ENCODE results near the gene TMEM44.
A peak's percentile ranks its signal among the peaks of the same experiment; 100 is the strongest.
"Not testable (repeated sequence)": the region's sequence is repeated elsewhere in the genome, so short reads cannot be mapped to it uniquely, and the experiment has no call there.

TMEM44 gene

DNA sequence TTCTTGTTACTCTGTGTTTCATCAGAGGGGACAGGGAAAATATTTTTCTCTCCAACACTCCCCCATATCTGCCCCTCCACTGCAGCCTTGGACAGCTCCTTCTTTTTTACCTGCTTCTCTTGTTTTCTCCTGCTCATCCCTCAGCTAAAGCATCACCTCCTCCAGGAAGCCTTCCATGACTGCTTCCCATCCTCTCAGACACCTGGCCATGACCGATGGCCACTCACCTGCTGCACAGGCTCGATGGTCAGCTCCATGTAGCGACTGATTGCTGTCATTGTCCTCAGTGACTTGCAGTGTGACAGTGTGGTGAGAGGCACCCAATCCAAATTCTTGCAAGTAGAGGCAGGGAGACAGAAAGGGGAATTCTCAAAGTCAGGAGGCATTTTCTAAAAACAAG lies 22.5 kb downstream of the TMEM44 start:
- DNase-seq (ENCODE audit: low read depth, low spot score): no peak

GRCh38 chr3:194609601-194610000 lies 23.6 kb downstream of the TMEM44 start:
- no peak for DNase-seq (ENCODE audit: low read depth, low spot score)

DNA sequence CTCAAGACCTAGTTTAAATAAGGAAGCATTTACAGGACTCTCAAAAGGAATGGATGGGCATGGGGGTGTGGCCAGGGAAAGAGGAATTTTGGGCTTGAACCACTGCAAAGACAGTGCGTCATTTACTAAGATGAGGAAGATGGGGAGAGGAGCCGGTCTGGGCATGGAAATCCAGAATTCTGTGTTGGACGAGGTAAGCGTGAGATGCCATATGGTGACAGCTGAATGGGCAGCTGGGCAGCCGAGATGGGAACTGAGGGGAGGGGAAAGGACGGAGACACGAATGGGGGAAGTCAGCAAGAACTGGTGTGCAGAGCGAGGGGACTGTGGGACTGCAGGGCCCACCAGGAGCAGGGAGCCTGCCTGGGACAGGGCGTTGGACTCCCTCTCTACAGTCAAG lies 24.2 kb downstream of the TMEM44 start:
- no peak for DNase-seq (ENCODE audit: low read depth, low spot score)

- no peak for DNase-seq (ENCODE audit: low read depth, low spot score)
Observed at GRCh38 chr3:194607592-194608389, 25.4 kb downstream of the TMEM44 start.

DNA sequence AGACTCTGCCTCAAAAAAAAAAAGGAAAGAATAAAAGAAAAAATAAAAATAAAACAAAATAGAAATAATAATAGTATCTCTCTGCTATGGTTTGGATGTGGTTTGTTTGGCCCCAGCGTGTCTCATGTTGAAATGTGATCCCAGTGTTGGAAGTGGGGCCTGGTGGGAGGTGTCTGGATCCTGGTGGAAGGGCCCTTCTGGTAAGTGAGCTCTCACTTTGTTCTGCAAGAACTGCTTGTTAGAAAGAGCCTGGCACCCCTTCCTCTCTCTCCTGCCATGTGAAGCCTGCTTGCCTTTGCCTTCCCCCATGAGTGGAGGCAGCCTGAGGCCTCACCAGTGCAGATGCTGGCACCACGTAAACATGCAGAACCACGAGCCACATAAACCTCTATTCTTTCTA lies 26.3 kb downstream of the TMEM44 start:
- DNase-seq (ENCODE audit: low read depth, low spot score): no peak

GRCh38 chr3:194606163-194606562 lies 27.1 kb downstream of the TMEM44 start:
- no peak for DNase-seq (ENCODE audit: low read depth, low spot score)

DNA sequence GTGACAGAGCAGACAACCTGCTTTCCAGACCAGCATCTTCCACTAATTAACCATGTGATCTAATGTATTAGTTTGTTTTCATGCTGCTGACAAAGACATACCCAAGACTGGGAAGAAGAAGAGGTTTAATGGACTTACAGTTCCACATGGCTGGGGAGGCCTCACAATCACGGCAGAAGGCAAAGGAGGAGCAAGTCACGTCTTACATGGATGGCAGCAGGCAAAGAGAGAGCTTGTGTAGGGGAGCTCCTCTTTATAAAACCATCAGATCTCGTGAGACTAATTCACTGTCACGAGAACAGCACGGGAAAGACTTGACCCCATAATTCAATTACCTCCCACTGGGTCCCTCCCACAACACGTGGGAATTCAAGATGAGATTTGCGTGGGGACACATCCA lies 27.9 kb downstream of the TMEM44 start:
- not testable (repeated sequence) for DNase-seq (ENCODE audit: low read depth, low spot score)

DNA sequence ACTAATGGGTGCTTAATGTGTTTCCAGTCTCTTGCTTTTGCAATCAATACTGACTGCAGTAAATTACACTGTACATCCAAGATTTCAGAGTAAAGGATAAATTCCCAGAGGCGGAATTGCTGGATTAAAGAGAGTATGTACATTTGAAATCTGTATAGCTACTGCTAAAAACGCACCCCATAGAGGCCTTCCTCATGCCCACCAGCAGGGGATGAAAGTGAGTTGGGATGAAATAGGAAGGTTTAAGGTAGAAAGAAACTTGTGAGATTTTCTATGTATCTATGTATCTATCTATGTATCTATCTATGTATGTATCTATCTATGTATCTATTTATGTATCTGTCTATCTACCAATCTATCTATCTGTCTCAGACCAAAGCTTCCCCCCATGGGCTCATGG lies 28.4 kb downstream of the TMEM44 start:
- no peak for DNase-seq (ENCODE audit: low read depth, low spot score)

DNA sequence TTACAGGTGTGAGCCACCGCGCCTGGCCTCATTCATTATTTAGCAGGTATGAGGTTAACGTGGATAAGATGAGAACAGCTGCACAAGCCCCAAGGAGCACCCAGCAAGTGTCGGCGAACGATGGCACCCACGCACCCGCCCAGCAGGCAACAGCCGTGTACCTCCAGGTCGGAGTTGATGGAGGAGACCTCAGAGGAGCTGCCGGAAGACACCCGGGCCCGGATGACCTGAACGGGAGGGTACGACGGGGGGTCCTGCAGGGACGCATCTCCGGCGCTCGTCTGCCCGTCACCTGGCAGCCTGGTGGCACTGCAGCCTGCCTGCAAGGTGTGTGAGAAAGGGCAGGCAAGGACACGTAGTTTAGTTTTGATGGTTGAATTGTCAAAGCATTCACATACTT lies 29.1 kb downstream of the TMEM44 start:
- no peak for DNase-seq (ENCODE audit: low read depth, low spot score)

GRCh38 chr3:194602669-194603171 lies 30.5 kb downstream of the TMEM44 start:
- no peak for DNase-seq (ENCODE audit: low read depth, low spot score)

DNA sequence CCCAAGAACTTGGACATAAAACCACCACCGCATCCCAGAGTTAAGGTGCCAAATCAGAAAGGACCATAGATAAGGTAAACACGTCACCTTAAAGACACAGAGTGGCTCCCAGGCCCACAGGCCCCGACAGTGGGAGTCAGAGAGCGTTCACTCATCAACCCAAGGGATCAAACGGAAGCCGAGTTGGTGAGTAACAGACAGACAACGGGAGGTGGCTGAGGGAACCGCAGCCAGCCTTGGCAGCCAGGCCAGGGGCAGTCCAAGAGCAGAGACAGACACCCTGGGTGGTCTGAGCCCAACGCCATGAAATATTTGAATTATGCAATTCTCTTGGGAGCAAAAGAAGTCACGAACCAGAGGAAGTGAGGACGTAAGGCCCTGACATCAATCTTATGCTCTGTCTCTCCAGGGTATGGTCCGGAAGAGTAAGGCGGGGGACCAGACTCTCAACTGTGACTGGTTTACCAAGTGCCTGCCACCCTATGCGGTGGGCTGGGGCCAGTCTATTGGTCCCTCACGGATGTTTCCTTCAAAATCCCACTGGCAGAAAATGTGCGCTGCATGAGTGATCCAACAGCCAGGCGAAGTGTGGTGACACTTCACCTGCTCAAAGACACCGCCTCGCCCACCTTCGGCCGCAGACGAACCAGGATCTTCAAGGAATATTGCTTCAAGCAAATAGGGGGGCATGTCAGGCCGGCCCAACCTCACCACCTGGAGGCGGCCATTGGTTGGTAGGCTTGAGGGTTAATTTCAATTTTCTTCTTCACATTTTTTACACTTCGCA lies 34.3 kb downstream of the TMEM44 start:
- DNase-seq (ENCODE audit: low read depth, low spot score): peak; percentile 47

DNA sequence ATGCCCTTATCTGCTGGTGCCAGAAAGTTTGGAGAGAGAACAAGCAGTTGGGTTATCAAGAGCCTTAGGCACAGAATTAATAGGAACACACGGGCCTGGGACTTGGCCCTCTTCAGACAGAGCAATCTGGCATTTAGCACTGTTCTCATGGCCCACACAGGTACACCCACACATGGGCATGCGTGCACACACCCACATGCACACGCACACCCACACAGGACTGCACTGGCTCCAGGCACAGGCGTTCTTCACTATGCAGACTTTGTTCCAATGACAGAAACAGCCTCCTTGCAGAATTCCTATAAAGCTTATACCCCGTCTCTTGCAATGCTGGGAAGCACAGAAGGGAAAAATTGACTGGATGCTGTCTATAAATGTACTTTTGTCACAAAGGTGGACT lies 36.3 kb downstream of the TMEM44 start:
- no peak for DNase-seq (ENCODE audit: low read depth, low spot score)

- DNase-seq (ENCODE audit: low read depth, low spot score): peak; percentile 90
Observed at GRCh38 chr3:194592798-194593752, 40.1 kb downstream of the TMEM44 start.

- DNase-seq (ENCODE audit: low read depth, low spot score): no peak
Observed at GRCh38 chr3:194588741-194589140, 44.5 kb downstream of the TMEM44 start.

DNA sequence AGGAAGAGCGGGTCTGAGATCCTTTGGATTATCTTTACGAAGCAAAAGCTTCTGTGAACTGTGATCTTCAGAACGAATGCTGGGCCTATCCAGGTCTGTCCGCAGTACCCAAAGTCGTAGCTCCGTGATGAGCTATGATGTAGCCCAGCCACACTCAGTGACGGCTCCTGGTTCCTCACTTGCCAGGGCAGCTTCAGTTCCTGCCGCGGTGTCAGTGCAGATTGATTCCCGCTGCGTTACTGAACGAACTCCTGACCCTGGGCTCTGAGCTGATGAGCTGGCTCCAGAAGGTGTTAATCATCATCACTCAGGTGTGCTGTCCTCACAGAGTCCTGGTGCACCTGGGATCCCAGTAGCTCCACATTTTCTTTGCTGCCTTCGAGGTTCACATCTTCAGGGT lies 45.0 kb downstream of the TMEM44 start:
- no peak for DNase-seq (ENCODE audit: low read depth, low spot score)

DNA sequence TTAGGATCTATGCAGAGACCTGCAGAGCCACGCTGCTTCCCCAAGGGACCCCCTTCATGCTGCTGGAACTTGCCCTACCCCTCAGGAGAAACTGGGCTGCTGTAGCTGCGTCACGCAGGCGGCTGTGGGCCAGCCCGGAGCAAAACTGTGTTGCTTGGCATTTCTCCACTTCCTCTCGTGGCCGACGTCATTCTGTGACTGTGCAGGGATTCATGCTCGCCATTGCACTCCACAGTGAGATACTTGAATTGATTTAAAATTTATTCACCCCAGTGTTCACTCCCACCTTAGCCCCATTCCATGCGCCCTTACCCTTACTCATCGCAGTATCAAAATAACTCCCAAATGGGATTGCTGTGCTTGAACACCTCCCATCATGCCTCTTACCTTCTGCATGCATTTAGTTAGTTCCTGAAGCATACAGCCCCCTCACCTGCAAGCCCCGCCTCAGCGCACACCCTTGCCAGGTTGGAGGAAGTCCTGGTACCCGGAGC lies 45.7 kb downstream of the TMEM44 start:
- DNase-seq (ENCODE audit: low read depth, low spot score): no peak

DNA sequence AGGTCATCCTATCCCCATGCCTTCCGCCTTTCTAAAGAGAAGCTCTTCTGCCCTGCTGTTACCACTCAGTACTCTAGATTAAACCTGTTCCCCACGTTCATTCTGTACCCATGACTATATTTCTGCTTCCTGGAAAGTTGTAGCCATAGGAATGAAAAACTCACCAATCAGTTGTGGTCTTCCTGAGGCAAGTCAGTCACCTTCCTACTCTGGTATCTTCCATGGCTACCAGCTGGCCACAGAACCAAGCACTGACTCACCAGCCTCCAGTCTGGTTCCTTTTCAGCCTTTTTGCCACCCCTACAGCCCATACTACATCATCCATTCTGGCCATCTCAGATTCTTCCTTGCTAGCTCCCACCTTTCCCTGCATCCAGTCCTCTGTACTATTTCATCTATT lies 46.4 kb downstream of the TMEM44 start:
- DNase-seq (ENCODE audit: low read depth, low spot score): no peak

GRCh38 chr3:194585880-194586281 lies 47.3 kb downstream of the TMEM44 start:
- no peak for DNase-seq (ENCODE audit: low read depth, low spot score)

DNA sequence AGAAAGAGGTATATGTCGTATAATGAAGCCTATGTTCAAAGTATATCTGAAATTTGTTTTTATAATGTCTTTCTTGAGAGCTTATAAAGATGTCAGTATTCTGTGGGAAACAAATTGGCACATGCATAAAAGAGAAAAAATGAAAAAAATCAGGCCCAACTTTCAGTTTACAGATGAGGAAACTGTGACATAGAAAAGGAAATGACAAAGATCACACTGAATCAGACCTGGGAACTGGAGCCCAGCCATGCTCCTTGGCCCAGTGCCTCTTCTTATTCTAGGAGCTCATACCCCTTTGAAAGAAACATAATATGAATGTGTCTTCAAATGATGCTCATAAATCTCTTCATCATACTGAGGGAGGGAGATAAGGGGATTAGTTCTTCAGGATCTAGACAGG lies 48.4 kb downstream of the TMEM44 start:
- no peak for DNase-seq (ENCODE audit: low read depth, low spot score)

DNA sequence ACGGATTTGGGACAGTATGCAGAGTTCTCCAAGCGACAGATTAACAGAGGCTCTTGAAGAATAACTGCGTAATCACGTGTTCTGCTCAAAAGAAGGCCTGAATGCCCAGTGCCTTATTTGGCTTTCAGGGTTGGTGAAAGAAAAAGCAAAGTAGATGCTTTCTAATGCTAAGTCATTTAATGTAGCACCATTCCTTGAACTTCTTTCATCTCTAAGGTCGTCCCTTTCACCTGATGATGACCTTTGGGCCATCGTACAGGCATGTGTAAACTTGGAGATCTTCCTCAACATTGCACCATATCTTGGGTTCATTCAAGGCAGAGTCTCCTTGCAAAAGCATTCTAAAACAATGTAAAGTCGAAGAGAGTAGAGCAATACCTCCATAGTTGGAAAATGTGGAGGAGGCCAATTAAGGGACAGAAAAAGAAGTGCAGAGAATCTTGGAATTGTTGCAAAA lies 48.9 kb downstream of the TMEM44 start:
- no peak for DNase-seq (ENCODE audit: low read depth, low spot score)

GRCh38 chr3:194582196-194582905 lies 50.9 kb downstream of the TMEM44 start:
- DNase-seq (ENCODE audit: low read depth, low spot score): no peak
